C4-2B (cell line): ENCODE measurements around the gene SYT1.

ENCODE experiments used
- CTCF ChIP-seq: fragments of 450-650 bp; conservative IDR thresholded peaks from 2 replicates; pipeline ENCODE4 v1.5.1; 2017; ENCODE audit warnings: mild to moderate bottlenecking
- ZFX ChIP-seq: fragments of 450-650 bp; IDR thresholded peaks from 2 replicates; pipeline ENCODE4 v1.6.1; 2017

- TF ChIP-seq CTCF (no peak), ZFX (no peak)
Observed at GRCh38 chr12:79298506-79298905, 433.9 kb downstream of the SYT1 start.
